Measurements from ENCODE around the gene IGFLR1. TPM values are rescaled to one million over a fixed set of nuclear protein-coding genes. Genes with fewer than 3 reads are reported as not detected.

Gene IGFLR1
- total and polyA plus RNA-seq, 3 experiments from 2014 or later: 96.7 to 110 (median 108) TPM

- Histone ChIP-seq H3K27ac (ENCODE audit: low read depth, low read length) (no peak overlapping the region), H3K27me3 (ENCODE audit: insufficient read depth, low read length, poor library complexity, severe bottlenecking) (no peaks in the 10 kb centered on the region), H3K9me3 (ENCODE audit: low read length) (no peaks in the 10 kb centered on the region), H3K4me3 (ENCODE audit: low read length) (no peak overlapping the region), H3K36me3 (ENCODE audit: insufficient read depth, low read length) (peaks cover 7% of the 10 kb centered on the region), H3K4me1 (ENCODE audit: insufficient read depth, low read length) (peaks cover 28% of the 10 kb centered on the region)
- no peaks in the 10 kb centered on the region for H3K9me3 Mint-ChIP-seq
- peaks cover 34 to 48% (median 41%) of the 10 kb centered on the region in 3 donors for H3K4me1 Mint-ChIP-seq
- no peak overlapping the region for H3K27ac Mint-ChIP-seq
- ChIA-PET CTCF (no interaction called here), POLR2A (interaction anchor here (0.6 kb wide), 1 partner anchor 10 kb away, joined by 3 read pairs; no protein-coding TSS in a partner anchor)
- peak overlapping the region in 6 of 7 donors; percentile 26 to 78 (median 44) for H3K4me3 Mint-ChIP-seq
- H3K27me3 Mint-ChIP-seq: peaks cover 0 to 3% of the 10 kb centered on the region in 2 donors
- H3K36me3 Mint-ChIP-seq: peaks cover 3 to 44% (median 9%) of the 10 kb centered on the region in 3 donors
- DNase-seq: no peak
These were observed 7.9 kb upstream of the IGFLR1 start for GRCh38 chr19:35750167-35750566.

GRCh38 chr19:35748106-35749020 lies 6.1 kb upstream of the IGFLR1 start, which contains the start of gene LIN37:
Gene LIN37, plus strand, starts transcription at chr19:35748576. Its CDS starts 149 bp downstream, at chr19:35748725.
- CTCF ChIA-PET: interaction anchor here (0.7 to 1.5 kb wide), 5 partner anchors 11 to 183 kb away, joined by 3 to 8 read pairs (median 3); no protein-coding TSS in a partner anchor
- no peaks in the 10 kb centered on the region for H3K27me3 ChIP-seq (ENCODE audit: insufficient read depth, low read length, poor library complexity, severe bottlenecking)
- H3K4me3 ChIP-seq (ENCODE audit: low read length): peak within 1 kb of the TSS; percentile 98
- peak within 1 kb of the TSS; percentile 83 to 99 (median 99) for H3K4me3 Mint-ChIP-seq
- H3K27ac Mint-ChIP-seq: peak within 1 kb of the TSS; percentile 75 to 97 (median 95)
- no peaks in the 10 kb centered on the region for H3K9me3 ChIP-seq (ENCODE audit: low read length)
- no peaks in the 10 kb centered on the region for H3K36me3 ChIP-seq (ENCODE audit: insufficient read depth, low read length)
- peak within 1 kb of the TSS; percentile 83 for H3K27ac ChIP-seq (ENCODE audit: low read depth, low read length)
- H3K4me1 ChIP-seq (ENCODE audit: insufficient read depth, low read length): peaks cover 39% of the 10 kb centered on the region
- no peaks in the 10 kb centered on the region for H3K9me3 Mint-ChIP-seq
- peak; percentile 97 to 99 (median 98) for DNase-seq
- H3K27me3 Mint-ChIP-seq: peaks cover 0 to 2% of the 10 kb centered on the region in 2 donors
- H3K4me1 Mint-ChIP-seq: peaks cover 43 to 56% (median 50%) of the 10 kb centered on the region in 3 donors
- POLR2A ChIA-PET: interaction anchor here (0.7 to 1.6 kb wide), 9 partner anchors 9 to 46 kb away, joined by 3 to 11 read pairs (median 5); partner anchors contain the start of gene PROSER3
- peaks cover 0 to 38% (median 2%) of the 10 kb centered on the region in 3 donors for H3K36me3 Mint-ChIP-seq

GRCh38 chr19:35746531-35746930 lies 4.3 kb upstream of the IGFLR1 start:
- CTCF ChIA-PET: no interaction called here
- H3K27me3 ChIP-seq (ENCODE audit: insufficient read depth, low read length, poor library complexity, severe bottlenecking): no peaks in the 10 kb centered on the region
- peak overlapping the region; percentile 100 for H3K27ac ChIP-seq (ENCODE audit: low read depth, low read length)
- peak overlapping the region; percentile 90 to 100 (median 98) for H3K4me3 Mint-ChIP-seq
- POLR2A ChIA-PET: no interaction called here
- H3K36me3 Mint-ChIP-seq: peaks cover 0 to 32% (median 0%) of the 10 kb centered on the region in 3 donors
- no peaks in the 10 kb centered on the region for H3K36me3 ChIP-seq (ENCODE audit: insufficient read depth, low read length)
- no peak for DNase-seq
- H3K4me3 ChIP-seq (ENCODE audit: low read length): no peak overlapping the region
- H3K4me1 Mint-ChIP-seq: peaks cover 53 to 70% (median 61%) of the 10 kb centered on the region in 3 donors
- H3K4me1 ChIP-seq (ENCODE audit: insufficient read depth, low read length): peaks cover 57% of the 10 kb centered on the region
- peaks cover 0 to 2% of the 10 kb centered on the region in 2 donors for H3K27me3 Mint-ChIP-seq
- H3K27ac Mint-ChIP-seq: peak overlapping the region in 7 of 8 donors; percentile 24 to 99 (median 96)
- no peaks in the 10 kb centered on the region for H3K9me3 Mint-ChIP-seq
- H3K9me3 ChIP-seq (ENCODE audit: low read length): no peaks in the 10 kb centered on the region

GRCh38 chr19:35746087-35746462 lies 3.8 kb upstream of the IGFLR1 start:
- no peaks in the 10 kb centered on the region for H3K27me3 ChIP-seq (ENCODE audit: insufficient read depth, low read length, poor library complexity, severe bottlenecking)
- ChIA-PET POLR2A (interaction anchor here (1.2 to 1.9 kb wide), 3 partner anchors 26 to 44 kb away, joined by 4 to 12 read pairs (median 6); partner anchors contain the start of gene KMT2B), CTCF (interaction anchor here (0.8 to 1.0 kb wide), 2 partner anchors 9 to 31 kb away, joined by 3 read pairs; no protein-coding TSS in a partner anchor)
- H3K27ac Mint-ChIP-seq: peak overlapping the region; percentile 24 to 100 (median 99)
- peaks cover 59% of the 10 kb centered on the region for H3K4me1 ChIP-seq (ENCODE audit: insufficient read depth, low read length)
- H3K27ac ChIP-seq (ENCODE audit: low read depth, low read length): peak overlapping the region; percentile 100
- peak overlapping the region; percentile 90 to 100 (median 98) for H3K4me3 Mint-ChIP-seq
- no peaks in the 10 kb centered on the region for H3K9me3 ChIP-seq (ENCODE audit: low read length)
- H3K4me3 ChIP-seq (ENCODE audit: low read length): peak overlapping the region; percentile 97
- no peaks in the 10 kb centered on the region for H3K9me3 Mint-ChIP-seq
- peaks cover 0 to 31% (median 0%) of the 10 kb centered on the region in 3 donors for H3K36me3 Mint-ChIP-seq
- peaks cover 53 to 70% (median 61%) of the 10 kb centered on the region in 3 donors for H3K4me1 Mint-ChIP-seq
- H3K36me3 ChIP-seq (ENCODE audit: insufficient read depth, low read length): no peaks in the 10 kb centered on the region
- no peak for DNase-seq
- H3K27me3 Mint-ChIP-seq: peaks cover 0 to 2% of the 10 kb centered on the region in 2 donors

GRCh38 chr19:35745328-35746086 lies 3.3 kb upstream of the IGFLR1 start, which contains the start of the genes PSENEN and U2AF1L4:
Gene PSENEN, plus strand, starts transcription at chr19:35745651. Its CDS starts 280 bp downstream, at chr19:35745931.
Gene U2AF1L4, minus strand, starts transcription at chr19:35745418. Its CDS starts 27 bp downstream, at chr19:35745391.
- peaks cover 55 to 72% (median 66%) of the 10 kb centered on the region in 3 donors for H3K4me1 Mint-ChIP-seq
- Histone ChIP-seq H3K4me3 (ENCODE audit: low read length) (peak within 1 kb of the TSS; percentile 97), H3K27ac (ENCODE audit: low read depth, low read length) (peak within 1 kb of the TSS; percentile 100), H3K9me3 (ENCODE audit: low read length) (no peaks in the 10 kb centered on the region), H3K36me3 (ENCODE audit: insufficient read depth, low read length) (no peaks in the 10 kb centered on the region), H3K4me1 (ENCODE audit: insufficient read depth, low read length) (peaks cover 59% of the 10 kb centered on the region), H3K27me3 (ENCODE audit: insufficient read depth, low read length, poor library complexity, severe bottlenecking) (no peaks in the 10 kb centered on the region)
- H3K36me3 Mint-ChIP-seq: peaks cover 0 to 33% (median 0%) of the 10 kb centered on the region in 3 donors
- POLR2A ChIA-PET: interaction anchor here (0.6 to 1.9 kb wide), 6 partner anchors 25 to 530 kb away, joined by 3 to 12 read pairs (median 4); partner anchors contain the start of gene KMT2B
- peak; percentile 92 to 99 (median 98) for DNase-seq
- H3K27ac Mint-ChIP-seq: peak within 1 kb of the TSS; percentile 96 to 100 (median 99)
- H3K27me3 Mint-ChIP-seq: peaks cover 0 to 2% of the 10 kb centered on the region in 2 donors
- H3K4me3 Mint-ChIP-seq: peak within 1 kb of the TSS; percentile 90 to 100 (median 98)
- H3K9me3 Mint-ChIP-seq: no peaks in the 10 kb centered on the region
- CTCF ChIA-PET: interaction anchor here (0.8 to 1.0 kb wide), 2 partner anchors 8 to 31 kb away, joined by 3 read pairs; no protein-coding TSS in a partner anchor

GRCh38 chr19:35744430-35745327 lies 2.4 kb upstream of the IGFLR1 start:
- no peaks in the 10 kb centered on the region for H3K27me3 ChIP-seq (ENCODE audit: insufficient read depth, low read length, poor library complexity, severe bottlenecking)
- peak overlapping the region; percentile 97 for H3K4me3 ChIP-seq (ENCODE audit: low read length)
- H3K4me3 Mint-ChIP-seq: peak overlapping the region; percentile 90 to 100 (median 98)
- ChIA-PET POLR2A (interaction anchor here (0.6 to 1.9 kb wide), 9 partner anchors 13 to 529 kb away, joined by 3 to 12 read pairs (median 3); partner anchors contain the start of genes COX6B1, KMT2B and PROSER3), CTCF (interaction anchor here (0.7 to 1.3 kb wide), 4 partner anchors 16 to 60 kb away, joined by 3 read pairs; no protein-coding TSS in a partner anchor)
- no peaks in the 10 kb centered on the region for H3K9me3 Mint-ChIP-seq
- peak overlapping the region; percentile 96 to 100 (median 99) for H3K27ac Mint-ChIP-seq
- peaks cover 0 to 33% (median 0%) of the 10 kb centered on the region in 3 donors for H3K36me3 Mint-ChIP-seq
- H3K4me1 ChIP-seq (ENCODE audit: insufficient read depth, low read length): peaks cover 59% of the 10 kb centered on the region
- peaks cover 0 to 2% of the 10 kb centered on the region in 2 donors for H3K27me3 Mint-ChIP-seq
- no peaks in the 10 kb centered on the region for H3K36me3 ChIP-seq (ENCODE audit: insufficient read depth, low read length)
- peaks cover 55 to 76% (median 67%) of the 10 kb centered on the region in 3 donors for H3K4me1 Mint-ChIP-seq
- H3K9me3 ChIP-seq (ENCODE audit: low read length): no peaks in the 10 kb centered on the region
- DNase-seq: peak; percentile 89 to 97 (median 94)
- H3K27ac ChIP-seq (ENCODE audit: low read depth, low read length): peak overlapping the region; percentile 100
